Skin of body (tissue), 2 donors: ENCODE data around the gene SLC38A2. TPM values are rescaled to one million over a fixed set of nuclear protein-coding genes. Genes with fewer than 3 reads are reported as not detected.
"Not testable (repeated sequence)": the region's sequence is repeated elsewhere in the genome, so short reads cannot be mapped to it uniquely, and the experiment has no call there.

Source experiments
- DNase-seq: peaks from one replicate; lab custom pipeline; 2025; lab: John Stamatoyannopoulos, UW
- total RNA-seq: library from RNA; depleted of rRNA; stranded (reverse); fragments of >200 nt; gene quantifications from one replicate; pipeline ENCODE4 v1.2.3, GENCODE V29; 2014

Gene SLC38A2
- total RNA-seq: 366 TPM

- DNase-seq: peak; percentile 90
Measured at GRCh38 chr12:46372544-46373300, at the start of gene SLC38A2. TSS of gene SLC38A2 (minus strand) at chr12:46372773. CDS start at chr12:46371293, 1,480 bp downstream.

GRCh38 chr12:46419675-46420074, 47.1 kb upstream of the SLC38A2 start:
- no peak for DNase-seq

DNA sequence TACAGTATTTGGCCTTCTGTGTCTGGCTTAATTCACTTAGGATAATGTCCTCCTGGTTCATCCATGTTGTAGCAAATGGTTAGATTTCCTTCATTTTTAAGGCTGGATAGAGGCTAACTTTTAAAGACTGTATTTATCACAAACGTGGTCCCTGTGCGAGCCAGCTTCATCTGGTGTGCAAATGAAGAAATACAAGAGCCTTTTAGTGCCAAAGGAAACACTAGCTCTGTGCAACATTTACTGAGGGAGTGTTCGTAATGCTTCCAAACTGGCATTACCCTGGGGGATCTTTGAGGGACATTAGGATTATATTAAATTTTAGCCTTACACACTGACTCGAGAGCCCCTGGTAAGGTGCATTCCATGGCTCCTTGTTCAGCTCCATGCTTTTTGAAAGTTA, 43.0 kb upstream of the SLC38A2 start:
- no peak for DNase-seq

- DNase-seq: no peak
Measured at GRCh38 chr12:46414591-46415268, 42.2 kb upstream of the SLC38A2 start.

DNA sequence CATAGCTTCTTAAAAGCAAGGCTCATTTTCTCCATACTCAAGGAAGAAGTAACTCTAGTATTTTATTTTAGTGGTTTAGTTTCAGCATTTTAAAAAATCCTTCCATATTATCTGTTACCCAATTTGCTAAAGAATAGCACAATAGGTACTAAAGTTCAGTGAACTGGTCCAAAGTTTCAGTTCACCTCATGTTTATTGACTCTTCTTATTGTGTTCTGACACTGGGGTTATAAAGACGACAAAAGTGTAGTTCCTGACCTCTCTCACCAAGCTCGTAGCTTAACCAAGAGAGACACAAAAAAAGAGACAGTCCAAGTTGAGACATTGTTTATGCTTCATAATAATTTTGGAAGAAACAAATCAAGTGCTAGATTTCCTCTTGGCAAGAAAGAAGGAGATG, 40.8 kb upstream of the SLC38A2 start:
- no peak for DNase-seq

- DNase-seq: no peak
Measured at GRCh38 chr12:46412857-46413256, 40.3 kb upstream of the SLC38A2 start.

DNA sequence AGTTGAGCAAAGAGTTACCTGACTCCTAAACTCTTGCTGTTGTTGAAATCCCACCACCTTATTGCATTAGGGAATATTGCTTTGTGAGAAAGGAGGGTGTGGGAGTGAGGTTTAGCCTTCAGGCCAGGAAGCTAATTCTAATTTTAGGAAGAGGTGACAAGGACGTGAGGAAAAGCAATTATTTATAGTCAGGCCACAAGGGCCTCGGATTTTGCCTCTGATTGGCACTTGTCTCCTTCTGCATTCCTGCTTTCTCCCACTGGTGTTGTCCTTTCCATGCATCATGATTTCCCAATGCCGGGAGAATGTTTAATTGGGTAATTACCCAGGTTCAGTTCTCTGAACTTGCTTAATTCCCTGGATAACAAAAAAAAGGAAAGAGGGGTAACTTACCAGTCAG, 37.9 kb upstream of the SLC38A2 start:
- no peak for DNase-seq

- DNase-seq: no peak
Measured at GRCh38 chr12:46409974-46410373, 37.4 kb upstream of the SLC38A2 start.

- no peak for DNase-seq
Measured at GRCh38 chr12:46409342-46409741, 36.8 kb upstream of the SLC38A2 start.

- no peak for DNase-seq
Measured at GRCh38 chr12:46408441-46408840, 35.9 kb upstream of the SLC38A2 start.

- DNase-seq: no peak
Measured at GRCh38 chr12:46407361-46407760, 34.8 kb upstream of the SLC38A2 start.

DNA sequence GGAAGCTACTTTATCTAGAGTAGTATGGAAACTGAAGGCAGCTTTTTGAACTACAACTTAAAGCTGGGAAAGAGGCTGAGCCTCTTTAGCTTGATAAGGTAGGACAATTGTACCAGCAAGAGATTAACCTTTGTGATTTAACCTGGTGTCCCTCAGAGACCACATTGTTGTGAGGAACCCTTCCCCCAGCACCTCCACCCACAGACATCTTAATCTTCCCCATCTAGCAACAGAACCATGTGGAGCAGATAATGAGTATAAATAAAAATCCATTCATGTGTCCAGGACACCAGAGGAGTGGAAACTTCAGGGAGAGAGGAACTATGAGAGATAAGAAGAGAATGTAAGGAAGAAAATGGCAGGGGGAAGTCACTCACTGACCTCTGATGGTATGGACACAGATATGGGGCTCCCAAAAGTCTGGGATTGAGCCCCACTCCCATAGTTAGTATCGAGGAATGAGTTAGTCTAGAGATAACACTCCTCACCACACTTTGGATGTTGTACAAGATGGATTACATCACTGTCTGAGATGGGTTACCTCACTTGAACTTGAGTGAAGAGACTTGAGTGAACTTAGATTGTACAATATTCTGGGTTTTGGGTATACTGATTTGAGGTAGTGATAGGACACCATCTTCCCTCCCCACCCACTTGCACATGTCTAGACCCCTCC, 33.9 kb upstream of the SLC38A2 start:
- DNase-seq: no peak

- DNase-seq: no peak
Measured at GRCh38 chr12:46404733-46405132, 32.2 kb upstream of the SLC38A2 start.

DNA sequence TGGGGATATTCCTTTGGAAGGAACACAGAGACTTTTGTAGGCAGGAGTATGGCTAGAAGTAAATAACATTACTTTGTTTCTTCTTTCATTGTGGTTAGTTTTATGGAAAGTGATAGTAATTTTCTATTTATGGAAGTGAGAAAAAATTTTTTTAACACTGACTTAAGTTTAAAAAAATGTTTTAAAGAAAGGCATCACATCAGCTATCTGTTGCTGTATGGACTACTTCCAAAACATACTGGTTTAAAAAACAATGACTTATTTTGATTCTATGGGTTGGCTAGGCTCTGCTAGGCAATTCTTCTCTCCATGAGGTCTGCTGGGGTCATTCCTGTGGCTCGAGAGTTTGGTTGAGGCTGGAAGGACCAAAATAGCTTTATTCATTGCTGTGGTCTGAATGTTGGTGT, 31.7 kb upstream of the SLC38A2 start:
- DNase-seq: no peak

DNA sequence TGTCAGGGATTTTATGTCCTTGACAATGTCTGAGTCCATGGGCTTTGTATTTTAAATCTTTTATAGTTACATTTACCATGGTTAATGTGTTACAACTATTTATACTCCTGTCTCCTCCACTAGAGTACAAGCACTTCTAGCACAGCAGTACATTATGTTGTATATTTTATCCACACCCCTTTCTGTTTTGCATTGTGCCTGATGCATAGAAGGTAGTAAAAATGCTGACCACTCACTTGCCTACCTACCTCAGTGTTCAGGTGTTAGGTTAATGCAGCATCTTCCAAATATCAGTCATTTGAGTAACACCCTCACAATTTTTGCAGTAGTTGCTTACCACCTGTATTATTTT, 31.1 kb upstream of the SLC38A2 start:
- no peak for DNase-seq

DNA sequence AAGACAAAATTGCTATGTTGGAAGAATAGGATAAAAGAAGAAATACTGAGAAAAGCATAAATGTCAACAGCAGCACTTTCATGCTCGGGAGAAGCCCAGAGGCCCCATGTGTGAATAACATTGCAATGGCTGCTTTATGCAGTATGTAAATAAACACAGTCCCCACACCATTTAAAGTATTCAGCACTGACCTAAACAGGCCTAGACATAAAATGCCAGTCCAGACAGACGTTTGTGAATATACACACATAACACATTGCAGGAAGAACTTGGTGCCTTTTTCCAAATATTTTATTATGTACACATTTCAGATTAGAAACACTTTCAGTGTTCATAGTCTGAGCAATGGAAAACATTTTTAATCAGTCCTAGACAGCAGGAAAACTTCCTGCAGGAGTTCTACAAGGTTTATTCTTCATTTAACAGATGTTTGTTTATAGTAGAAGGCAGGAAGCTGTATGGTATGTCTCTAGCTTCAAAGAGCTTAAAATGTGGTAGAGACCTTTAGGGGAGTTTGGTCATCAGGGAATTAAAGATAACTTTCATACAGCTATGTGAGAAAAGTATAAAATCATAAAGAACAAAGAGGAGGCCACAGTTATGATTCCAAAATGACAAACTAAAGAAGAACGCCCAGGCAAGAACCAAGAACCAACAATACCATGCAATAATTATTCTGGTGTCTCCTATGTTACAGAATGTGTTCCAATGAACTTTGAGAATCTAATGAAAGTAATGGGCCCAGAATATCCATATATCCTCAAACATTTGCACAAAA, 30.6 kb upstream of the SLC38A2 start:
- DNase-seq: no peak

DNA sequence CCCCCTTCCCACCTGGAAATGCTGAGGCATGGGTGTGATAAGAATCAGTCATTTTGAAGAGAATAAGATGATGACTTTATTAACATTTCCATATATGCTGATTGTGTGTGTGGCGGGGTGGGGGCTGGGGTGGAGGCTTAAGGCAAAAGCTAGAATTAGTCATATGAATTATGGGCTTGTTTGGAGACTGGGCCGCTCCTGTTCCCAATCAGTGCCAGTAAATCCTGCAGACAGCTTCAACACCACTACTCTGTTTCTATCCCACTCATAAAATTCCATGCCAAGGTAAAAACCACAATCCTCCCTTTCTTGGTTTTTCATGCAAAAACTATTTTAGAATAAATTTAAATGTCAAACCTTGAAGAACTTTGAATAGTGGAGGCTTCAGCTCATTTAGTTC, 29.9 kb upstream of the SLC38A2 start:
- DNase-seq: no peak

DNA sequence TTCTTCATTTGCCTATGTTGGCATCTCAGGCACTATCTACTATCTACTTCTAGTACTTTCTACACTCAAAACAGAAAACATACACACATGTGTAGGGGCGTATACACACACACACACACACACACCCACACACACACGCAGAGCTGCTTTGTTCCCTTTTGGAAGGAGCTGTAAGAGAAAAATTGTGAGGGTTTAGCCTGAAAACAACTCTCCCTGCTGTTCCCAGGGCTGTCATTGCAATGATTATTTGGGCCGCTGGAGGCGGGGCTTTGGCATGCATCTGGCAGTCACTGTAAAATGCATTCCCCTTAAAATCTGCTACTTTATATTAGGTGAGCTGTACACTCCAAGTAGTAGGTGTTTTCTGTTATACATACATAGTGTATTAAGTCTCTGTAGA, 29.1 kb upstream of the SLC38A2 start:
- DNase-seq: peak; percentile 24

GRCh38 chr12:46400406-46400805, 27.8 kb upstream of the SLC38A2 start:
- DNase-seq: no peak

GRCh38 chr12:46399461-46400248, 27.1 kb upstream of the SLC38A2 start:
- not testable (repeated sequence) for DNase-seq

GRCh38 chr12:46396826-46397225, 24.3 kb upstream of the SLC38A2 start:
- DNase-seq: no peak
